HepG2 (cell line): ENCODE measurements around the gene TBL2. TPM values are rescaled to one million over a fixed set of nuclear protein-coding genes. Genes with fewer than 3 reads are reported as not detected.

Experiments used
- IRX3 ChIP-seq: sonication (generic); formaldehyde crosslinking; IDR thresholded peaks from 2 replicates; pipeline ENCODE4 v1.8.1; 2023; ENCODE audit warnings: mild to moderate bottlenecking, low read depth, missing genetic modification reagents, borderline replicate concordance
- NFKB2 ChIP-seq: sonication (generic); formaldehyde crosslinking; IDR thresholded peaks from 2 replicates; pipeline ENCODE4 v1.4.0; 2020; ENCODE audit warnings: missing genetic modification reagents, borderline replicate concordance
- NRL ChIP-seq: sonication (generic); formaldehyde crosslinking; IDR thresholded peaks from 2 replicates; pipeline ENCODE4 v1.5.0; 2020; ENCODE audit warnings: missing genetic modification reagents, mild to moderate bottlenecking, moderate library complexity, borderline replicate concordance
- RNF2 ChIP-seq: fragments of 450-650 bp; conservative IDR thresholded peaks from 2 replicates; pipeline ENCODE4 v1.6.1; 2016; ENCODE audit warnings: low read depth
- SALL2 ChIP-seq: sonication (generic); formaldehyde crosslinking; IDR thresholded peaks from 2 replicates; pipeline ENCODE4 v1.8.1; 2023; ENCODE audit warnings: mild to moderate bottlenecking, missing genetic modification reagents, inconsistent platforms
- ZFP36 ChIP-seq: fragments of 150-350 bp; IDR thresholded peaks from 2 replicates; pipeline ENCODE4 v1.6.1; 2018; ENCODE audit warnings: borderline replicate concordance, low read length, low read depth; ENCODE audit not compliant: partially characterized antibody
- ZNF510 ChIP-seq: sonication (generic); formaldehyde crosslinking; IDR thresholded peaks from 2 replicates; pipeline ENCODE4 v1.4.0; 2020; ENCODE audit warnings: low read depth, mild to moderate bottlenecking, missing genetic modification reagents
- ZSCAN30 ChIP-seq: sonication (generic); formaldehyde crosslinking; IDR thresholded peaks from 2 replicates; pipeline ENCODE4 v1.5.0; 2020; ENCODE audit warnings: mild to moderate bottlenecking, missing genetic modification reagents
- polyA plus RNA-seq, 8 experiments: library from polyadenylated mRNA; depleted of rRNA in 3 of 8; stranded (reverse) in 7 of 8; unstranded in 1 of 8; fragments of >200 nt; fragmentation: Illumina TruSeq in 4 of 8; extraction: Trizol in 4 of 8; gene quantifications; 2 replicates each; pipeline versions ENCODE4 v1.2.1 to v1.2.3, GENCODE V29; 2011 to 2016; ENCODE audit warnings: low read depth in 4 of 8, missing spikeins in 1 of 8, mixed read lengths in 1 of 8; ENCODE audit not compliant: insufficient read depth in 1 of 8
- total RNA-seq, 5 experiments: library from RNA; depleted of rRNA; stranded (reverse); fragments of >200 nt; fragmentation: Illumina TruSeq; extraction: Trizol; gene quantifications; 2 replicates each; pipeline ENCODE4 v1.2.3, GENCODE V29; 2016; ENCODE audit warnings: low read depth in 1 of 5
- TF ChIP-seq, protein P1 (sequence below): sonication (generic); formaldehyde crosslinking; IDR thresholded peaks from 2 replicates; pipeline ENCODE4 v1.5.0; 2020; ENCODE audit warnings: mild to moderate bottlenecking, missing genetic modification reagents, borderline replicate concordance
- TF ChIP-seq, protein P2 (sequence below): sonication (generic); formaldehyde crosslinking; IDR thresholded peaks from 2 replicates; pipeline ENCODE4 v1.5.0; 2020; ENCODE audit warnings: mild to moderate bottlenecking, missing genetic modification reagents, moderate library complexity
- TF ChIP-seq, protein P3 (sequence below): sonication (generic); formaldehyde crosslinking; IDR thresholded peaks from 2 replicates; pipeline ENCODE4 v1.5.1; 2020; ENCODE audit warnings: mild to moderate bottlenecking, missing genetic modification reagents, moderate library complexity
- TF ChIP-seq, protein P4 (sequence below): sonication (generic); formaldehyde crosslinking; IDR thresholded peaks from 2 replicates; pipeline ENCODE4 v1.4.0; 2020; ENCODE audit warnings: mild to moderate bottlenecking, missing genetic modification reagents, borderline replicate concordance
- TF ChIP-seq, protein P5 (sequence below): sonication (generic); formaldehyde crosslinking; IDR thresholded peaks from 2 replicates; pipeline ENCODE4 v1.4.0; 2020; ENCODE audit warnings: missing genetic modification reagents

The TBL2 gene
- total and polyA plus RNA-seq, 2 of the 13 experiments (the other 11 are each of a cell fraction or from before 2014, with no cell fraction given): 43.4 to 47.2 TPM

DNA sequence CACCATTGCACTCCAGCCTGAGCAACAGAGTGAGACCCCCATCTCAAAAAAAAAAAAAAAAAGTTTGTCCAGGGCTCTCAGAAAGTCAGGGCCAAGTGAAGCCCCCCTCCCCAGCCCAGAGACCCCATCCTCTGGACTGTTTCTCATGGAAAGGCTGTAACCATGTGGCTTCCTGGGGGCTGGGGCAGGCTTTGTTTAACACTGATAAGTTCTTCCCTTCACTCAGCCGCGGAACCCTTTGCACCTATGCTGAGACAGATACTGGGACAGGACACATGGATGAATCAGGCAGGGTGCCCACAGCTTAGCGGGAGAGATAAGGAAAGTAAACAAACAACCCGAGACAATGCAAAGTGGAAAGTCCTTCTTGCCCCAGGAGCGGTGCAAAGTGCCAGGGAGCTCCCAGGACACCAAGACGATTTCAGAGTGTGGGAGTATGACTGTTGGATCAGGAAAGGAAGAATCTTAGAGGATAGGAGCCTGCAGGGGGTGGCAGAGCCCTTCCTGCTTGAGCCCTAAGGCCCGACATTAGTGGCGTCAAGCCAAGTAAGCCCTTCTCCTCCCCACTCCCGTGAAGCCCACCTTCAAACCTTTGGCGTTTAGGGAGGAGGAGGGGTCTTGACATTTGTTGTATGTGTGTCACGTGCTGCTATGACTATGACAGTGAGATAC is 34.4 kb upstream of the TBL2 start (continued):
- TF ChIP-seq, protein P1, sequence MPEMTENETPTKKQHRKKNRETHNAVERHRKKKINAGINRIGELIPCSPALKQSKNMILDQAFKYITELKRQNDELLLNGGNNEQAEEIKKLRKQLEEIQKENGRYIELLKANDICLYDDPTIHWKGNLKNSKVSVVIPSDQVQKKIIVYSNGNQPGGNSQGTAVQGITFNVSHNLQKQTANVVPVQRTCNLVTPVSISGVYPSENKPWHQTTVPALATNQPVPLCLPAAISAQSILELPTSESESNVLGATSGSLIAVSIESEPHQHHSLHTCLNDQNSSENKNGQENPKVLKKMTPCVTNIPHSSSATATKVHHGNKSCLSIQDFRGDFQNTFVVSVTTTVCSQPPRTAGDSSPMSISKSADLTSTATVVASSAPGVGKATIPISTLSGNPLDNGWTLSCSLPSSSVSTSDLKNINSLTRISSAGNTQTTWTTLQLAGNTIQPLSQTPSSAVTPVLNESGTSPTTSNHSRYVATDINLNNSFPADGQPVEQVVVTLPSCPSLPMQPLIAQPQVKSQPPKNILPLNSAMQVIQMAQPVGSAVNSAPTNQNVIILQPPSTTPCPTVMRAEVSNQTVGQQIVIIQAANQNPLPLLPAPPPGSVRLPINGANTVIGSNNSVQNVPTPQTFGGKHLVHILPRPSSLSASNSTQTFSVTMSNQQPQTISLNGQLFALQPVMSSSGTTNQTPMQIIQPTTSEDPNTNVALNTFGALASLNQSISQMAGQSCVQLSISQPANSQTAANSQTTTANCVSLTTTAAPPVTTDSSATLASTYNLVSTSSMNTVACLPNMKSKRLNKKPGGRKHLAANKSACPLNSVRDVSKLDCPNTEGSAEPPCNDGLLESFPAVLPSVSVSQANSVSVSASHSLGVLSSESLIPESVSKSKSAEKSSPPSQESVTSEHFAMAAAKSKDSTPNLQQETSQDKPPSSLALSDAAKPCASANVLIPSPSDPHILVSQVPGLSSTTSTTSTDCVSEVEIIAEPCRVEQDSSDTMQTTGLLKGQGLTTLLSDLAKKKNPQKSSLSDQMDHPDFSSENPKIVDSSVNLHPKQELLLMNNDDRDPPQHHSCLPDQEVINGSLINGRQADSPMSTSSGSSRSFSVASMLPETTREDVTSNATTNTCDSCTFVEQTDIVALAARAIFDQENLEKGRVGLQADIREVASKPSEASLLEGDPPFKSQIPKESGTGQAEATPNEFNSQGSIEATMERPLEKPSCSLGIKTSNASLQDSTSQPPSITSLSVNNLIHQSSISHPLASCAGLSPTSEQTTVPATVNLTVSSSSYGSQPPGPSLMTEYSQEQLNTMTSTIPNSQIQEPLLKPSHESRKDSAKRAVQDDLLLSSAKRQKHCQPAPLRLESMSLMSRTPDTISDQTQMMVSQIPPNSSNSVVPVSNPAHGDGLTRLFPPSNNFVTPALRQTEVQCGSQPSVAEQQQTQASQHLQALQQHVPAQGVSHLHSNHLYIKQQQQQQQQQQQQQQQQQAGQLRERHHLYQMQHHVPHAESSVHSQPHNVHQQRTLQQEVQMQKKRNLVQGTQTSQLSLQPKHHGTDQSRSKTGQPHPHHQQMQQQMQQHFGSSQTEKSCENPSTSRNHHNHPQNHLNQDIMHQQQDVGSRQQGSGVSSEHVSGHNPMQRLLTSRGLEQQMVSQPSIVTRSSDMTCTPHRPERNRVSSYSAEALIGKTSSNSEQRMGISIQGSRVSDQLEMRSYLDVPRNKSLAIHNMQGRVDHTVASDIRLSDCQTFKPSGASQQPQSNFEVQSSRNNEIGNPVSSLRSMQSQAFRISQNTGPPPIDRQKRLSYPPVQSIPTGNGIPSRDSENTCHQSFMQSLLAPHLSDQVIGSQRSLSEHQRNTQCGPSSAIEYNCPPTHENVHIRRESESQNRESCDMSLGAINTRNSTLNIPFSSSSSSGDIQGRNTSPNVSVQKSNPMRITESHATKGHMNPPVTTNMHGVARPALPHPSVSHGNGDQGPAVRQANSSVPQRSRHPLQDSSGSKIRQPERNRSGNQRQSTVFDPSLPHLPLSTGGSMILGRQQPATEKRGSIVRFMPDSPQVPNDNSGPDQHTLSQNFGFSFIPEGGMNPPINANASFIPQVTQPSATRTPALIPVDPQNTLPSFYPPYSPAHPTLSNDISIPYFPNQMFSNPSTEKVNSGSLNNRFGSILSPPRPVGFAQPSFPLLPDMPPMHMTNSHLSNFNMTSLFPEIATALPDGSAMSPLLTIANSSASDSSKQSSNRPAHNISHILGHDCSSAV (CRISPR knock-in tag): no peak
- TF ChIP-seq SALL2 (CRISPR knock-in tag) (peak; percentile 64; the same call in 1 of the 2 replicates), ZNF510 (CRISPR knock-in tag) (no peak), ZFP36 (no peak), NFKB2 (no peak), IRX3 (CRISPR knock-in tag) (peak; percentile 62; the same call in 1 of the 2 replicates), NRL (peak; percentile 45; the same call in 1 of the 2 replicates), RNF2 (no peak), ZSCAN30 (0 out of 2 replicates have a peak, but pooled peaks have one; percentile 44)
- TF ChIP-seq, protein P2, sequence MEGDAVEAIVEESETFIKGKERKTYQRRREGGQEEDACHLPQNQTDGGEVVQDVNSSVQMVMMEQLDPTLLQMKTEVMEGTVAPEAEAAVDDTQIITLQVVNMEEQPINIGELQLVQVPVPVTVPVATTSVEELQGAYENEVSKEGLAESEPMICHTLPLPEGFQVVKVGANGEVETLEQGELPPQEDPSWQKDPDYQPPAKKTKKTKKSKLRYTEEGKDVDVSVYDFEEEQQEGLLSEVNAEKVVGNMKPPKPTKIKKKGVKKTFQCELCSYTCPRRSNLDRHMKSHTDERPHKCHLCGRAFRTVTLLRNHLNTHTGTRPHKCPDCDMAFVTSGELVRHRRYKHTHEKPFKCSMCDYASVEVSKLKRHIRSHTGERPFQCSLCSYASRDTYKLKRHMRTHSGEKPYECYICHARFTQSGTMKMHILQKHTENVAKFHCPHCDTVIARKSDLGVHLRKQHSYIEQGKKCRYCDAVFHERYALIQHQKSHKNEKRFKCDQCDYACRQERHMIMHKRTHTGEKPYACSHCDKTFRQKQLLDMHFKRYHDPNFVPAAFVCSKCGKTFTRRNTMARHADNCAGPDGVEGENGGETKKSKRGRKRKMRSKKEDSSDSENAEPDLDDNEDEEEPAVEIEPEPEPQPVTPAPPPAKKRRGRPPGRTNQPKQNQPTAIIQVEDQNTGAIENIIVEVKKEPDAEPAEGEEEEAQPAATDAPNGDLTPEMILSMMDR (CRISPR knock-in tag): peak; percentile 65
- TF ChIP-seq, protein P3, sequence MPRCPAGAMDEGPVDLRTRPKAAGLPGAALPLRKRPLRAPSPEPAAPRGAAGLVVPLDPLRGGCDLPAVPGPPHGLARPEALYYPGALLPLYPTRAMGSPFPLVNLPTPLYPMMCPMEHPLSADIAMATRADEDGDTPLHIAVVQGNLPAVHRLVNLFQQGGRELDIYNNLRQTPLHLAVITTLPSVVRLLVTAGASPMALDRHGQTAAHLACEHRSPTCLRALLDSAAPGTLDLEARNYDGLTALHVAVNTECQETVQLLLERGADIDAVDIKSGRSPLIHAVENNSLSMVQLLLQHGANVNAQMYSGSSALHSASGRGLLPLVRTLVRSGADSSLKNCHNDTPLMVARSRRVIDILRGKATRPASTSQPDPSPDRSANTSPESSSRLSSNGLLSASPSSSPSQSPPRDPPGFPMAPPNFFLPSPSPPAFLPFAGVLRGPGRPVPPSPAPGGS (CRISPR knock-in tag): no peak; the same call in 1 of the 2 replicates
- TF ChIP-seq, protein P4, sequence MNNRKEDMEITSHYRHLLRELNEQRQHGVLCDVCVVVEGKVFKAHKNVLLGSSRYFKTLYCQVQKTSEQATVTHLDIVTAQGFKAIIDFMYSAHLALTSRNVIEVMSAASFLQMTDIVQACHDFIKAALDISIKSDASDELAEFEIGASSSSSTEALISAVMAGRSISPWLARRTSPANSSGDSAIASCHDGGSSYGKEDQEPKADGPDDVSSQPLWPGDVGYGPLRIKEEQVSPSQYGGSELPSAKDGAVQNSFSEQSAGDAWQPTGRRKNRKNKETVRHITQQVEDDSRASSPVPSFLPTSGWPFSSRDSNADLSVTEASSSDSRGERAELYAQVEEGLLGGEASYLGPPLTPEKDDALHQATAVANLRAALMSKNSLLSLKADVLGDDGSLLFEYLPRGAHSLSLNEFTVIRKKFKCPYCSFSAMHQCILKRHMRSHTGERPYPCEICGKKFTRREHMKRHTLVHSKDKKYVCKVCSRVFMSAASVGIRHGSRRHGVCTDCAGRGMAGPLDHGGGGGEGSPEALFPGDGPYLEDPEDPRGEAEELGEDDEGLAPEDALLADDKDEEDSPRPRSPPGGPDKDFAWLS: no peak
- TF ChIP-seq, protein P5, sequence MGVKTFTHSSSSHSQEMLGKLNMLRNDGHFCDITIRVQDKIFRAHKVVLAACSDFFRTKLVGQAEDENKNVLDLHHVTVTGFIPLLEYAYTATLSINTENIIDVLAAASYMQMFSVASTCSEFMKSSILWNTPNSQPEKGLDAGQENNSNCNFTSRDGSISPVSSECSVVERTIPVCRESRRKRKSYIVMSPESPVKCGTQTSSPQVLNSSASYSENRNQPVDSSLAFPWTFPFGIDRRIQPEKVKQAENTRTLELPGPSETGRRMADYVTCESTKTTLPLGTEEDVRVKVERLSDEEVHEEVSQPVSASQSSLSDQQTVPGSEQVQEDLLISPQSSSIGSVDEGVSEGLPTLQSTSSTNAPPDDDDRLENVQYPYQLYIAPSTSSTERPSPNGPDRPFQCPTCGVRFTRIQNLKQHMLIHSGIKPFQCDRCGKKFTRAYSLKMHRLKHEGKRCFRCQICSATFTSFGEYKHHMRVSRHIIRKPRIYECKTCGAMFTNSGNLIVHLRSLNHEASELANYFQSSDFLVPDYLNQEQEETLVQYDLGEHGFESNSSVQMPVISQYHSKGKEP: no peak
